GM19372 (cell line): ENCODE measurements around the gene TSPAN33.
"Not testable (repeated sequence)": the region's sequence is repeated elsewhere in the genome, so short reads cannot be mapped to it uniquely, and the experiment has no call there.

Experiments
- ATAC-seq: cut with Tn5 transposase; IDR thresholded peaks from one replicate; pipeline ENCODE4 v1.9.1; 2021; ENCODE audit warnings: mild to moderate bottlenecking, low read depth, moderate library complexity; ENCODE audit not compliant: unreplicated experiment

TSPAN33 gene

DNA sequence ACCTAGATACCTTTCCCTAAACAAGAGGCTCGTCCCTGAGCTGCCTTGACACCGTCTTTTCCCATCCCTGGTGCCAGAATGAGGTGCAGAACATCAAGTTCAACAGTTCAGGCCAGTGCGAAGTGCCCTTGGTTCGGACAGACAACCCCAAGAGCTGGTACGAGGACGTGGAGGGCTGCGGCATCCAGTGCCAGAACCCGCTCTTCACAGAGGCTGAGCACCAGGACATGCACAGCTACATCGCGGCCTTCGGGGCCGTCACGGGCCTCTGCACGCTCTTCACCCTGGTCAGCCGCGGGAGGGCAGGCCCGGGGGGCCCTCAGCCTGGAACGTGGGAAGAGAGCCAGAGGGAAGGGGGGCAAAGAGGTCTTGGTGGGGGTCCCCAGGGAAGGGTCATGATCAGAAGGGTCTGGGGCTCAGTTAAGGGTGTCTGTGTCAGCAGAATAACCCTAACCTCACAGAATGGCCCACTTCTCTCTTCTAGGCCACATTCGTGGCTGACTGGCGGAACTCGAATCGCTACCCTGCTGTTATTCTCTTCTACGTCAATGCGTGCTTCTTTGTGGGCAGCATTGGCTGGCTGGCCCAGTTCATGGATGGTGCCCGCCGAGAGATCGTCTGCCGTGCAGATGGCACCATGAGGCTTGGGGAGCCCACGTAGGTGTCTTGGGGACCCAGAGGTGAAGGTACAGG lies 60.8 kb downstream of the TSPAN33 start:
- no peak for ATAC-seq

DNA sequence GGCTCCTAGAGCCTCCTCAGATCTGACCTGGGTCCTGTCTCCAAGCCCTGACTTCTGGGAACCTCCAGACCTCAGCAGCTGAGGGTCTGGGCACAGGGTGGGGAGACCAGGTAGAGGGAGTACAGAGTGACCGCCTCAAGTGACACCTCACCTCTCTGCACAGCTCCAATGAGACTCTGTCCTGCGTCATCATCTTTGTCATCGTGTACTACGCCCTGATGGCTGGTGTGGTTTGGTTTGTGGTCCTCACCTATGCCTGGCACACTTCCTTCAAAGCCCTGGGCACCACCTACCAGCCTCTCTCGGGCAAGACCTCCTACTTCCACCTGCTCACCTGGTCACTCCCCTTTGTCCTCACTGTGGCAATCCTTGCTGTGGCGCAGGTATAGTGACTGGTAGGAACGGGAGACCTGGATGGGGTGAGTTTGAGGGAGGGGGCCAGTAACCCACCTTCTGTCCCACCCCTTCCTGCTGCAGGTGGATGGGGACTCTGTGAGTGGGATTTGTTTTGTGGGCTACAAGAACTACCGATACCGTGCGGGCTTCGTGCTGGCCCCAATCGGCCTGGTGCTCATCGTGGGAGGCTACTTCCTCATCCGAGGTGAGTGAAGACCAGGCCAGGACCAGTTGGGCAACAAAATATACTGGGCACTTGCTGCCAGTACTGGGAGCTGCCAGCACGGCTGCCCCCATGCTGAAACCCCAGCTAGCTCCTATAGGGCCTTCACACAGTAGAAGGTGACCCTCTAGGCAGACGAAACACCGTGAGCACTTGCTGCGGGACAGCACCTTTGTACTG lies 61.7 kb downstream of the TSPAN33 start:
- ATAC-seq: no peak

DNA sequence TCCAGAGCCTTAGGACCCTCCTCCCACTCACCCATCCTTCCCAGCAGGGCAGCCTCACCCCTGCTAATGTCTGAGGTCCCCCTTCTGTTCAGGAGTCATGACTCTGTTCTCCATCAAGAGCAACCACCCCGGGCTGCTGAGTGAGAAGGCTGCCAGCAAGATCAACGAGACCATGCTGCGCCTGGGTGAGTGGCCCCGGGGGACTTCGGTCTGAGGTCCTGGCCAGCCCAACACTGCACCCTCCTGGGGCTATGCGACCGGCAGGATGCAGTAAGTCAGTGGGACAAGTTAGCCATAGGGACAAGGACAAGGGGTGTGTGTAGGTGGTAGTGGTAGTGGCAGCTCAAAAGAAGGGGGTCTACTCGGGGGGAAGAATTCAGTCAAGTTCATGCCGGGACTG lies 64.2 kb downstream of the TSPAN33 start:
- no peak for ATAC-seq

DNA sequence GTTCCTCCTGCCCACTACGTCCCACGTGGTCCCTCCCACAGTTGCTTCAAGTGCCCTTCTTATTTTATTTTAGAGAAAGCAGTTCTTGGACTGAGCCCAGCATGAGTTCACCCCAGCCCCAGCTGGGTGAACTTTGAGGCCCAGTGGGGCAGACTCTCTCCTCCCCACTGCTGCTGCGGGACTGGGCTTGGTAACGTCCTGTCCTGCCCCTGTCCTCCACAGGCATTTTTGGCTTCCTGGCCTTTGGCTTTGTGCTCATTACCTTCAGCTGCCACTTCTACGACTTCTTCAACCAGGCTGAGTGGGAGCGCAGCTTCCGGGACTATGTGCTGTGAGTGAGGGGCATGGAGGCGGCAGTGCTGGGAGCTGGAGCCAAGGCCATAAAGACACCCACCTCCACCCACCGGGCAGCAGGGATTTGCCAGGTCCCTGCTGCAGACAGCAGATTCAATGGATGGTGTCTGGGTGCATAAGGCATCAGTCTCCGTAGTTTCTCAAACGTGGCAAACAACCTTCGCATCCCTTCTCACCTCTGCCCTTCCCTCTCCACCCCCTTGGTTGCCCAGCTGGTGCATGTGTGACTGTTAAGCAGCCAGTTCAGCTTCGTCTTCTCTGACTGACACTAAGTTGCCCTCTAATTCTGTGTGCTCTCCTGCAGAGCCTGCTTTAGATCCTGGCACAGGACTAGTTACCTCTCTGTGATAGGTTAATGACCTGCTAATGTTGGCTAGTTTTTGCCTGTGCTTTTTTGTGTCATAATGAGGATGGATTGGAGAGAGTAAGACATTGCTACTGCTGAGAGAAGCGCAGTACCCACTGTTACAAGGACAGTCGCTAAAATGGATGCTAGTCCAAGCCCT lies 64.8 kb downstream of the TSPAN33 start:
- ATAC-seq: no peak

DNA sequence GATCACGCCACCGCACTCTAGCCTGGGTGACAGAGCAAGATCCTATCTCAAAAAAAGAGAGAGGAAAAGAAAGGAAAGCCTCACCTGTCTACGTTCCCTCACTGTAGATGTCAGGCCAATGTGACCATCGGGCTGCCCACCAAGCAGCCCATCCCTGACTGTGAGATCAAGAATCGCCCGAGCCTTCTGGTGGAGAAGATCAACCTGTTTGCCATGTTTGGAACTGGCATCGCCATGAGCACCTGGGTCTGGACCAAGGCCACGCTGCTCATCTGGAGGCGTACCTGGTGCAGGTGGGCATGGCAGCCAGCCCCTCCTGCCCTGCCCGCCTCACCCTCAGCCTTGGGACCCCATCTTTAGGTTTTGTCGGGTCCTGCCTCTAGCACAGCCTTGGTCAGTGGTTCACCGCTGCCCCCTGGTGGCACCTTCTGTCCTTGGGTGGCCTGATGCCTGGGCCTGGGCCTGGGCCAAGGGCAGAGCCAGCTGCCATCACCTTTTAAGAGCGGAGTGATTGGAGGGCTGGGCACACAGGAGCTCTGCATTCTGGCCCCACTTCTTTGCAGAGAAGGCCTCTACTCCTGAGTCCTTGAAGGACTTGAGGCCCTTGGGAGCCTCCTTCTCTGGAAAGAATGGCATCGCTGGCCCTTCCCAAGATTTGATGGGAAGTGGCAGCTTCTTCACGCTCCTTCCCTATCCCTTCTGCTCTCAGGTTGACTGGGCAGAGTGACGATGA lies 65.9 kb downstream of the TSPAN33 start:
- no peak for ATAC-seq

DNA sequence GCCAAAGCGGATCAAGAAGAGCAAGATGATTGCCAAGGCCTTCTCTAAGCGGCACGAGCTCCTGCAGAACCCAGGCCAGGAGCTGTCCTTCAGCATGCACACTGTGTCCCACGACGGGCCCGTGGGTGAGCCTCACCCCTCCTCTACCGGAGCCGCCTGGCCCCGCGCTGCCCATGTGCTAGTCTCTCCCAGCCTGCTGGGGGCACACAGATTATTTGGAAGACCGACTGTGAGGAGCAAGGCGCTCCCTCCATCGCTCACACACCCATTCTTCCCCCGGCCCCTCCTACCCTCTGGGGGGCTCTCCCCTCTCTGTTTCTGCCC lies 66.4 kb downstream of the TSPAN33 start:
- ATAC-seq: no peak

DNA sequence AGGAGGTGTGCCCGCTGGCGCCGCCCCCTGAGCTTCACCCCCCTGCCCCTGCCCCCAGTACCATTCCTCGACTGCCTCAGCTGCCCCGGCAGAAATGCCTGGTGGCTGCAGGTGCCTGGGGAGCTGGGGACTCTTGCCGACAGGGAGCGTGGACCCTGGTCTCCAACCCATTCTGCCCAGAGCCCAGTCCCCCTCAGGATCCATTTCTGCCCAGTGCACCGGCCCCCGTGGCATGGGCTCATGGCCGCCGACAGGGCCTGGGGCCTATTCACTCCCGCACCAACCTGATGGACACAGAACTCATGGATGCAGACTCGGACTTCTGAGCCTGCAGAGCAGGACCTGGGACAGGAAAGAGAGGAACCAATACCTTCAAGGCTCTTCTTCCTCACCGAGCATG lies 67.6 kb downstream of the TSPAN33 start:
- no peak for ATAC-seq

DNA sequence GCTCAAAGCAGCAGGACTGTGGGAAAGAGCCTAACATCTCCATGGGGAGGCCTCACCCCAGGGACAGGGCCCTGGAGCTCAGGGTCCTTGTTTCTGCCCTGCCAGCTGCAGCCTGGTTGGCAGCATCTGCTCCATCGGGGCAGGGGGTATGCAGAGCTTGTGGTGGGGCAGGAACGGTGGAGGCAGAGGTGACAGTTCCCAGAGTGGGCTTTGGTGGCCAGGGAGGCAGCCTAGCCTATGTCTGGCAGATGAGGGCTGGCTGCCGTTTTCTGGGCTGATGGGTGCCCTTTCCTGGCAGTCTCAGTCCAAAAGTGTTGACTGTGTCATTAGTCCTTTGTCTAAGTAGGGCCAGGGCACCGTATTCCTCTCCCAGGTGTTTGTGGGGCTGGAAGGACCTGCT lies 68.1 kb downstream of the TSPAN33 start:
- no peak for ATAC-seq

DNA sequence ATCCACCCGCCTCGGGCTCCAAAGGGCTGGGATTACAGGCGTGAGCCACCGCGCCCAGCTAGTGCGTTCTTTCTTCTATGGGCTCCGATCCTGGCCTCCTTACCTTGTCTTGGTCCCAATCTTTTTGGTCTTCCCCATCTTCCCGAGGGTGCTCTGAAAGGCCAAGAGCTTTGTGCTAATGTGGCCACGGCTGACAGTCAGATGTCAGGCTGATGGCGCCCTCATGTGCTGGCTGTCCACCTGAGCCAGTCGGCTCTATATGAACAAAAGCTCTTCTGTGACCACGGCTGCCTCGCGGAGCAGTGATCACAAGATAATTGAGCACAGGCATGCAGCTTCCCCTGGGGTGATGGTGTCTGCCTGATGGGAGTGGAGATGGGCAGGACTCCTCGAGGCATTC lies 69.3 kb downstream of the TSPAN33 start:
- ATAC-seq: no peak

DNA sequence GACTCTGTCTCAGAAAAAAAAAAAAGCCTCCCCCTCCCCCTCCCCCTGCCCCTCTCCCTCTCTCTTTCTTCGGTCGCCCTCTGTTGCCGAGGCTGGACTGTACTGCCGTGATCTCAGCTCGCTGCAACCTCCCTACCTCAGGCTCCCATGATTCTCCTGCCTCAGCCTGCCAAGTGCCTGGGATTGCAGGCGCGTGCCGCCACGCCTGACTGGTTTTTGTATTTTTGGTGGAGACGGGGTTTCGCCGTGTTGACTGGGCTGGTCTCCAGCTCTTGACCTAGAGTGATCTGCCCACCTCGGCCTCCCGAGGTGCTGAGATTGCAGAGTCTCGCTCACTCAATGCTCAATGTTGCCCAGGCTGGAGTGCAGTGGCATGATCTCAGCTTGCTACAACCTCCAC lies 71.2 kb downstream of the TSPAN33 start:
- ATAC-seq: not testable (repeated sequence)

DNA sequence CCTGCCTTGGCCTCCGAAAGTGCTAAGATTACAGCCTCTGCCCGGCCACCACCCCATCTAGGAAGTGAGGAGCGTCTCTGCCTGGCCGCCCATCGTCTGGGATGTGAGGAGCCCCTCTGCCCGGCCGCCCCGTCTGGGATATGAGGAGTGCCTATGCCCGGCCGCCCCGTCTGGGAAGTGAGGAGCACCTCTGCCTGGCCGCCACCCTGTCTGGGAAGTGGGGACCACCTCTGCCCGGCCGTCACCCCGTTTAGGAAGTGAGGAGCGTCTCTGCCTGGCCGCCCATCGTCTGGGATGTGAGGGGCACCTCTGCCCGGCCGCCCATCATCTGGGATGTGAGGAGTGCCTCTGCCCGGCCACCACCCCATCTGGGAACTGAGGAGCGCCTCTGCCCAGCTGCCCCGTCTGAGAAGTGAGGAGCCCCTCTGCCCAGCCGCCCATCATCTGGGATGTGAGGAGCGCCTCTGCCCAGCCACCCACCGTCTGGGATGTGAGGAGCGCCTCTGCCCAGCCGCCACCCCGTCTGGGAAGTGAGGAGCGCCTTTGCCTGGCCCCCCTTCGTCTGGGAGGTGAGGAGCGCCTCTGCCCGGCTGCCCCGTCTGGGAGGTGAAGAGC lies 71.7 kb downstream of the TSPAN33 start:
- not testable (repeated sequence) for ATAC-seq

DNA sequence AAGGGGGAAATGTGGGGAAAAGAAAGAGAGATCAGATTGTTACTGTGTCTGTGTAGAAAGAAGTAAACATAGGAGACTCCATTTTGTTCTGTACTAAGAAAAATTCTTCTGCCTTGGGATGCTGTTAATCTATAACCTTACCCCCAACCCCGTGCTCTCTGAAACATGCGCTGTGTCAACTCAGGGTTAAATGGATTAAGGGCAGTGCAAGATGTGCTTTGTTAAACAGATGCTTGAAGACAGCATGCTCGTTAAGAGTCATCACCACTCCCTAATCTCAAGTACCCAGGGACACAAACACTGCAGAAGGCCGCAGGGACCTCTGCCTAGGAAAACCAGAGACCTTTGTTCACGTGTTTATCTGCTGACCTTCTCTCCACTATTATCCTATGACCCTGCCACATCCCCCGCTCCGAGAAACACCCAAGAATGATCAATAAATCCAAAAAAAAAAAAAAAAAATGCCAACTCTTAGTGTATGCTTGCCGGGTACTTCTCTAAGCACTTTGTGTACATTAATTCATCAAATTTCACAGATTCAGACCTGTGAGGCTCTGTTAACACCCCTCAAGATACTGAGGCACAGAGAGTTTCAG lies 72.4 kb downstream of the TSPAN33 start:
- not testable (repeated sequence) for ATAC-seq

DNA sequence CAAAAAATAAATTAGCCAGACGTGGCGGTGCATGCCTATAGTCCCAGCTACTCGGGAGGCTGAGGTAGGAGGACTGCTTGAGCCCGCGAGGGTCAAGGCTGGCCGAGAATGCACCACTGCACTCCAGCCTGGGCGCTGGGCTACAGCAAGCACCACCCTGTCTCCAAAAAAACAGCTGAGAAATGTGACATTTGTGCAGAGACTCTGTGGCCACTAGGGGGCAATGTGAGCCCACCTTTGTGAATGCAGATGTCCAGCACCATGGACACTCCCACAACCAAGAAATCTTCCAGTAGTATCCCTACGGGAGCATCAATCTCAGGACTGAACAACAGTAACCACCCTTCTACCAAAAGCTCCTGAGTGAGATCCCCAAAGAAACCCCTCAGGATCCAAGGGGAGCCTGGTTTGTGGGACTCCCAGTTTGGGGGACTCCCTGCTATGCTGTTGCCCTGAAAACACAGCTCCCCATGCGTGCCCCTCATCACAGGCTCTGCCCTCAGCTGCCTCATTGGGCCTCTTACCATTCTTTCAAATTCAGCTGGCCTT lies 74.1 kb downstream of the TSPAN33 start:
- peak; percentile 57 for ATAC-seq

DNA sequence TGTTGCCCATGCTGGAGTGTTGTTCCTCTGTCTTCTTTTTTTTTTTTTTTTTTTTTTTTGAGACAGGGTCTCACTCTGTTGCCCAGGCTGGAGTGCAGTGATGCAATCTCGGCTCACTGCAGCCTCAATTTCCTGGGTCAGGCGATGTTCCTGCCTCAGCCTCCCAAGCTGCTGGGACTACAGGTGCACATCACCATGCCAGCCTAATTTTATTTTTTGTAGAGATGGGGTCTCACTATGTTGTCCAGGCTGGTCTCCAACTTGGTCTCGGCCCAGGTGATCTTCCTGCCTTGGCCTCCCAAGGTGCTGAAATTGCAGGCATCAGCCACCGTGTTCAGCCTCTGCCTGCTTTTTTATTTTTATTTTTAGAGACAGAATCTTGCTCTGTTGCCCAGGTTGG lies 74.7 kb downstream of the TSPAN33 start:
- not testable (repeated sequence) for ATAC-seq
